ENCODE results near the gene LRCOL1.

- no peak for TF ChIP-seq POLR2A (IDR thresholded peaks at IDR 0.05; ENCODE audit: control extremely low read depth in 1 of 2, low read depth in 2 of 2, low read length in 2 of 2)
- no peak for TF ChIP-seq EZH2 (IDR thresholded peaks at IDR 0.05; ENCODE audit: low read depth, low read length, severe bottlenecking)
- no peak for TF ChIP-seq CEBPB (IDR thresholded peaks at IDR 0.05; ENCODE audit: low read depth, low read length)
- no peak for TF ChIP-seq EP300 (IDR thresholded peaks at IDR 0.05; ENCODE audit: borderline replicate concordance in 1 of 2, low read depth in 2 of 2, low read length in 2 of 2)
- TF ChIP-seq TAF1 (IDR thresholded peaks at IDR 0.05; ENCODE audit: low read depth, low read length): no peak
- TF ChIP-seq CTCF (IDR thresholded peaks at IDR 0.05; ENCODE audit: control extremely low read depth in 1 of 3, insufficient read depth in 1 of 3, low read depth in 1 of 3, low read length in 3 of 3): no peak
Measured at GRCh38 chr12:132571051-132571450, 39.3 kb downstream of the LRCOL1 start.

Data from H1 (cell line).